COR-L47 (cell line): ENCODE data around the gene HPSE2.

Experiments
- DNase-seq: peaks from one replicate; lab custom pipeline; 2025; lab: John Stamatoyannopoulos, UW

The HPSE2 gene

GRCh38 chr10:98411166-98411565 is 824.5 kb downstream of the HPSE2 start:
- no peak for DNase-seq

DNA sequence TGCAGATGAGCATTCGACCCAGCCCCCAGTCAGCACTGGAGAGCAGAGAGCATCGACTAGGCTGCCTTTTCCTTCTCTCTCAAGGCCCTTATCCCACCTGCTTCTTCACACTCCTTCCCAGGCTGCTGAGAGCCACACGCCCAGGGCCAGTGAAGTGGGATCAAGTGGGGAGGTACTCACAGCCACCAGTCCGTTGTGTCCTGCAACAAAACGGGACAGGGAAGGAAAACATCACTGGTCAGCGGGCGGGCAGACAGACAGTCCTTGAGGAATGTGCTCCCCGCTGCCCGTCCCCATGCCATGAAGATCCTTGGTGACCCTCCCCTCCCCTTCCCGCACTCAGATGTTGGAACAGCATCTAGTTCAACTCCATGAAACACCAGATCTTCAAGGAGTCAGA is 824.9 kb downstream of the HPSE2 start:
- DNase-seq, result no peak

DNA sequence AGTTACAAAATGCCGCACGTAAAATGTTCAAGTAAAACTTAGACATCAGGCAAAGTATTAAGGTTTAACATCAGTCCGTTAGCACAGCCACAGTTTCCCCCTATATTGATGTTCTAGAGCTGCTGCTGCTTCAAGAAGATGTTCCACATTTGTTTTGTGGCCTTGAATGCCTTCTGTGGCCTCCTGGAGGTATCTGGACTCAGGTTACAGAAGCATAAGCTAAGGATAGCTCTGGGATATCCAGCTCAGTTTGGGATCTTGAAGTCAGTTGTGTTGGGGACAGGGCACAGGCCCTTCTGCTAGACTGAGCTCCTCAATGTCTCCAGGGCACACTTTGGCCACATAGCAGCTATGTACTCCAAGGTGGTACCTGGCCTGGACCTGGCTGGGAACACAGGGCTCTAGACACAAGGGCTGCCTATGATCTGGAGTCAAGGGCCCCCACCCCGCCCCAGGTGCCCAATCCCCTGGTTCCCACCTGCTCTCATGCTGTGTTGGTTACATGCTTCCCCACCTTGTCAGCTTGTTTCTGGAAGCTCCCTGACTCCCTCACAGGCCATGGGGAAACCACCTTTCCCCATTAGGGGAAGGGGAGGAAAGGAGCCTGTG is 825.4 kb downstream of the HPSE2 start:
- no peak for DNase-seq

- DNase-seq, result no peak
These were observed 826.9 kb downstream of the HPSE2 start for GRCh38 chr10:98408799-98409198.

DNA sequence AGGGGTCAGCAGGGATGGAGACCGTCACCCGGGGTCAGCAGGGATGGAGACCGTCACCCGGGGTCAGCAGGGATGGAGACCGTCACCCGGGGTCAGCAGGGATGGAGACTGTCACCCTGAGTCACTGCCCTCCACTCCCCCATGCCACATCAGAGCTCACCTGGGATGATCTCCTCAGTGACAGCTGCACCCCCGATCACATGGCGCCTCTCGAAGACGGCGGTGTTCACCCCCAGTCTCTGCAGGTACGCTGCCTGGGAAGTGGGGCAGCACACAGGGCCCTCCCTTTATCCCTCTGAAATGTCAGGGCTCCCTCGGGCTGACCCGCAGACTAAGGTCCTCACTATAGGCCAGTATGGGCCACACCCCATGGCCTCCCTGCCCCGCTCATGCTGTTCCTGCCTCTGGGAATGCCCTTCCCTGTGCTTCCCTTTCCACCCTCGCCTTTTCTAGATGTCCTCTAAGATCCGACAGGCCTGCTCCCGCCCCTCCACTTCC is 827.9 kb downstream of the HPSE2 start:
- DNase-seq, result no peak
